Osteocyte (in vitro differentiated cells): ENCODE results near the gene LCE3D. TPM values are rescaled to one million over a fixed set of nuclear protein-coding genes. Genes with fewer than 3 reads are reported as not detected.

Experiments
- DNase-seq: peaks from one replicate; pipeline ENCODE4 v3.0.0; 2021; ENCODE audit warnings: mixed read lengths; ENCODE audit not compliant: unreplicated experiment; ENCODE audit errors: extremely low spot score
- H3K27ac Mint-ChIP-seq: one replicate; pipeline ENCODE4 v1.8.0; 2021; ENCODE audit warnings: mild to moderate bottlenecking, mixed read lengths; ENCODE audit not compliant: unreplicated experiment
- H3K27me3 Mint-ChIP-seq: one replicate; pipeline ENCODE4 v1.8.0; 2021; ENCODE audit warnings: mixed read lengths; ENCODE audit not compliant: unreplicated experiment
- H3K36me3 Mint-ChIP-seq: one replicate; pipeline ENCODE4 v1.8.0; 2021; ENCODE audit warnings: mixed read lengths; ENCODE audit not compliant: unreplicated experiment
- H3K4me1 Mint-ChIP-seq: one replicate; pipeline ENCODE4 v1.8.0; 2021; ENCODE audit warnings: mixed read lengths; ENCODE audit not compliant: unreplicated experiment
- H3K4me3 Mint-ChIP-seq: one replicate; pipeline ENCODE4 v1.8.0; 2021; ENCODE audit warnings: mild to moderate bottlenecking, moderate library complexity, mixed read lengths; ENCODE audit not compliant: unreplicated experiment
- H3K9me3 Mint-ChIP-seq: one replicate; pipeline ENCODE4 v1.8.0; 2021; ENCODE audit warnings: mixed read lengths; ENCODE audit not compliant: unreplicated experiment
- CTCF ChIP-seq: fragments of 200-600 bp; sonication (generic); IDR thresholded peaks from 2 replicates; pipeline ENCODE4 v1.5.0; 2021; ENCODE audit warnings: antibody characterized with exemption, mild to moderate bottlenecking, moderate library complexity
- long read RNA-seq: library from polyadenylated mRNA; unstranded; transcript quantifications from one replicate; pipeline ENCODE4 v2.0.0, GENCODE V29; 2021
- total RNA-seq: library from RNA; stranded (reverse); gene quantifications from 2 replicates; pipeline ENCODE4 v1.2.1, GENCODE V29; 2021

LCE3D gene
- not detected in 2 replicates for total RNA-seq
- long read RNA-seq, result 0 reads

GRCh38 chr1:152580433-152580832 lies at the start of gene LCE3D:
TSS of gene LCE3D (minus strand) at chr1:152580516. CDS start at chr1:152579936, 580 bp downstream.
- H3K4me1 Mint-ChIP-seq, result no peaks in the 10 kb centered on the region
- no peak for DNase-seq
- H3K4me3 Mint-ChIP-seq, result no peak within 1 kb of the TSS
- no peaks in the 10 kb centered on the region for H3K36me3 Mint-ChIP-seq
- no peak within 1 kb of the TSS for H3K27ac Mint-ChIP-seq
- TF ChIP-seq CTCF, result no peak
- H3K27me3 Mint-ChIP-seq, result no peaks in the 10 kb centered on the region
- H3K9me3 Mint-ChIP-seq, result peaks cover 27% of the 10 kb centered on the region

DNA sequence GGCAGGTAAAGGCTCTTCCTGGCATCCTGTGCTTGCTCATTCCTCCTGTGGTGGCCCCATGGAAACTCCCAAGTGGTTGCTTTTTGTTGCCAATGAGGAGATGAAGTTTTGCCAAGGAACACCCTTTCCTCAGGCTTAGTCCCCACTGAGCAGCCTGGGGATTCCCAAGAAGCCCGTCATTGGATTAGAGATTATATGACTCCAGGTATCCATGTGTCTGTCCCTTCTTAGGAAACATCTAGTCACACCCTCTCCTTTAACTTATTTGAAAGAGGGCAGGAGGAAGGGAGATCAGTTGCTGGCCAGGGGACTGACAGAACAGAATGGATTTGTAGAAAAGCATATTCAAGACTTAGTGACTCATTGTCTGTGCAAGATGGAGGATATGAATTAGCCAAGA lies 46.4 kb upstream of the LCE3D start:
- Mint-ChIP-seq H3K27me3 (no peaks in the 10 kb centered on the region), H3K4me3 (no peak overlapping the region), H3K9me3 (peaks cover 48% of the 10 kb centered on the region), H3K27ac (no peak overlapping the region), H3K4me1 (no peaks in the 10 kb centered on the region), H3K36me3 (no peaks in the 10 kb centered on the region)
- DNase-seq, result no peak
- TF ChIP-seq CTCF, result no peak

- no peak for DNase-seq
- Mint-ChIP-seq H3K27me3 (no peaks in the 10 kb centered on the region), H3K9me3 (peaks cover 58% of the 10 kb centered on the region)
Measured at GRCh38 chr1:152623203-152623844, 43.0 kb upstream of the LCE3D start.

GRCh38 chr1:152622803-152623202 lies 42.5 kb upstream of the LCE3D start, which contains the start of gene LCE3A:
TSS of gene LCE3A (minus strand) at chr1:152623103. CDS start at chr1:152623103, 0 bp downstream.
- Mint-ChIP-seq H3K4me3 (no peak within 1 kb of the TSS), H3K27me3 (no peaks in the 10 kb centered on the region)

More at GRCh38 chr1:152623203-152623844, 43.0 kb upstream of the LCE3D start:
- Mint-ChIP-seq H3K4me3 (no peak overlapping the region), H3K36me3 (no peaks in the 10 kb centered on the region), H3K4me1 (no peaks in the 10 kb centered on the region), H3K27ac (no peak overlapping the region)
- no peak for TF ChIP-seq CTCF

More at GRCh38 chr1:152622803-152623202, 42.5 kb upstream of the LCE3D start, which contains the start of gene LCE3A:
- H3K9me3 Mint-ChIP-seq, result peaks cover 58% of the 10 kb centered on the region
- DNase-seq, result no peak
- no peak within 1 kb of the TSS for H3K27ac Mint-ChIP-seq
- H3K4me1 Mint-ChIP-seq, result no peaks in the 10 kb centered on the region
- TF ChIP-seq CTCF, result no peak
- no peaks in the 10 kb centered on the region for H3K36me3 Mint-ChIP-seq
